Measurements from ENCODE around the gene SPDYC. TPM values are rescaled to one million over a fixed set of nuclear protein-coding genes. Genes with fewer than 3 reads are reported as not detected.

Gene SPDYC
- total and polyA plus RNA-seq, 9 of the 15 experiments (the other 6 are each of a cell fraction or from before 2014, with no cell fraction given): 4.4 to 18.8 (median 9.2) TPM

GRCh38 chr11:65169164-65169641 lies 830 bp upstream of the SPDYC start (continued):
- no peak for TF ChIP-seq ZBTB49 (CRISPR knock-in tag; IDR thresholded peaks at IDR 0.05; ENCODE audit: borderline replicate concordance)
- TF ChIP-seq NUFIP1 (IDR thresholded peaks at IDR 0.05; ENCODE audit: partially characterized antibody): no peak
- no peak for TF ChIP-seq ESRRA (IDR thresholded peaks at IDR 0.05; ENCODE audit: borderline replicate concordance, low read depth)
- TF ChIP-seq NR4A1 (CRISPR knock-in tag; IDR thresholded peaks at IDR 0.05): no peak
- TF ChIP-seq NR4A1 (tag; IDR thresholded peaks at IDR 0.05): peak; percentile 75; the same call in 1 of the 2 replicates
- no peak for TF ChIP-seq ATF7 (IDR thresholded peaks at IDR 0.05)
- TF ChIP-seq SREBF2 (CRISPR knock-in tag; IDR thresholded peaks at IDR 0.05): no peak
- TF ChIP-seq HIVEP1 (CRISPR knock-in tag; IDR thresholded peaks at IDR 0.05): no peak
- TF ChIP-seq SFPQ (IDR thresholded peaks at IDR 0.05; ENCODE audit: low read depth, low read length): no peak
- TF ChIP-seq ZKSCAN3 (CRISPR knock-in tag; IDR thresholded peaks at IDR 0.05): no peak
- TF ChIP-seq L3MBTL2 (IDR thresholded peaks at IDR 0.05): peak; percentile 70
- no peak for TF ChIP-seq NFRKB (IDR thresholded peaks at IDR 0.05; ENCODE audit: low read depth)
- TF ChIP-seq PHF20 (IDR thresholded peaks at IDR 0.05; ENCODE audit: partially characterized antibody): no peak
- no peak for TF ChIP-seq CHD1 (IDR thresholded peaks at IDR 0.05; ENCODE audit: low read length)
- no peak for TF ChIP-seq DLX4 (CRISPR knock-in tag; IDR thresholded peaks at IDR 0.05)
- no peak for TF ChIP-seq TFAM (CRISPR knock-in tag; conservative IDR thresholded peaks at IDR 0.05)
- 0 out of 2 replicates have a peak, but pooled peaks have one; percentile 58 for TF ChIP-seq ZNF766 (CRISPR knock-in tag; conservative IDR thresholded peaks at IDR 0.05)
- no peak for TF ChIP-seq ZNF384 (IDR thresholded peaks at IDR 0.05; ENCODE audit: low read depth, low read length)
- peak; percentile 68 for TF ChIP-seq GATA2 (CRISPR knock-in tag; IDR thresholded peaks at IDR 0.05)
- peak; percentile 82 for TF ChIP-seq TEAD4 (IDR thresholded peaks at IDR 0.05; ENCODE audit: low read length)
- TF ChIP-seq TEAD4 (CRISPR knock-in tag; IDR thresholded peaks at IDR 0.05; ENCODE audit: borderline replicate concordance): no peak
- no peak for TF ChIP-seq ZNF551 (CRISPR knock-in tag; IDR thresholded peaks at IDR 0.05)
- TF ChIP-seq DPF2 (IDR thresholded peaks at IDR 0.05): peak; percentile 50
